Right forelimb (tissue), 1 donor: ENCODE data around the gene OXTR.
A peak's percentile ranks its signal among the peaks of the same experiment; 100 is the strongest.

ENCODE experiments used
- DNase-seq: peaks from one replicate; pipeline ENCODE4 v3.0.0-alpha.2; 2018

OXTR gene

DNA sequence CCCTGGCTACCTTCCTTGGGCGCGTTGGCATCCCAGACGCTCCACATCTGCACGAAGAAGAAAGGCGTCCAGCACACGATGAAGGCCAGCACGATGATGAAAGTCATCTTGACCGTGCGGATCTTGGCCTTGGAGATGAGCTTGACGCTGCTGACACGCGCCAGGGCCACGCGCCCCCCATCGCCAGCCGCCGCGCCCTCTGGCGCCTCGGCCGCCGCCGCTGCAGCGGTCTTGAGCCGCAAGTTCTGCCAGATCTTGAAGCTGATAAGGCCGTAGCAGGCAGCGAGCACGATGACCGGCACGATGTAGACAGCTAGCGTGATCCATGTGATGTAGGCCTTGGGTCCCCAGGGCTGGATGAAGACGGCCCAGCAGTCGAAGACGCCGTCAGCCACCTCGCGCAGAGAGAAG lies 2.2 kb downstream of the OXTR start:
- no peak for DNase-seq

DNA sequence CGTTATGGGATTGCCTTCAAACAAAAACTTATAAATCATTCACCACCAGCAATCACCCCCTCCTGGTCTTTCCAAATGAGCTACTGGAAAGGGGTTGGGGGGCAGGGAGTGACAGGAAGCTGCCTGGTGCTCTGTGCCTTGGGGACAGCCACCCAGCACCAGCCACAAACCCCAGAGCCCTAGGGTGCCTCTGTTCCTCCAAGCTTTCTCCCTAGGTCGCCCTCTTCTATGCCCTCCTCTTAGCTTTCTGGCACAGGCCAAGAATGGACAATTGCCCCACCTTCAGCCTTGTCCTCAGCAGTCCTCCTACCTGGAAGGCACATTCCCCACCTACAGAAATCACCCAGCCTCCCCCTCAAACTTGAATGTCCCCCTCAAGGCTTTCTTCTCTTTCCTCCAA lies 3.3 kb downstream of the OXTR start:
- DNase-seq = no peak

GRCh38 chr3:8765528-8765927 lies 3.9 kb downstream of the OXTR start:
- peak; percentile 38 for DNase-seq

DNA sequence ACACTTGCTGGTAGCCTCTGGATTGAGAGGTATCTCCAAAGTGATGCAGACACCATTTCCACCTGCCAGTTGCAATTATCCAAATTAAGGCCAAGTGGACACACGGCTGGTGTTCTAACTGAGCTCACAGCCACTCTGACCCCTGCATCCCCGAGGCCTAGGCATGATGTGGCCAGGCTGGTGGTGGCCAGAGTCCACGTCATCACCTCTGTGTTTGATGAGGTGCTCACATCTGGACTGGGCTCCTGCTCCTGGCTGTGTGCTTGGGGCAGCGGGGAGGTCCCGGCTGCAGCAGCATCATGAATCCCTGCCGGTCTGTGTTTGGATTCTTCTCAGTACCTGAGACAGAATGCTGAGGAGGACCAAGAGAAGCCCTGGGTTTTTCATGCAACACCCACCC lies 4.9 kb downstream of the OXTR start:
- peak; percentile 15 for DNase-seq

- DNase-seq = peak; percentile 31
These were observed 6.6 kb downstream of the OXTR start for GRCh38 chr3:8762607-8763377.

- DNase-seq = peak; percentile 11
These were observed 7.5 kb downstream of the OXTR start for GRCh38 chr3:8761866-8762265.

DNA sequence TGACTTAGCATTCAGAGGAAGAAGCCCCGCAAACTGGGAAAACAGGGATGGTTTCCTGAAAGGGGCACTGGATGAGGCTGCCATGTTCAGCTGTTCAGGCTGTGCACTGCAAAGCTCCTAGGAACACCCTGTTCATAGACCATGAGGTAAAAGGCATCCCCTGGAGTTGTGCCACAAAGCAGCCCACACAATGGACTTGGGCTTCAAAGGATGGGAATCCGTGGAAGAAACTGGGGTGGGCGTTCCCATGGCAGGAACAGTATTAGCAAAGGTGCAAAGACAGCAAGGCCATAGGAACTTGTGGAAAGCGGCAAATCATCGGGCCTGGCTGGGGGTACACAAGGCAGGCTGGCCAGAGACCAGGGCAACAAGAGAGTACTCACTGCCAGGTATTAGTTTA lies 8.9 kb downstream of the OXTR start:
- DNase-seq = peak; percentile 18

DNA sequence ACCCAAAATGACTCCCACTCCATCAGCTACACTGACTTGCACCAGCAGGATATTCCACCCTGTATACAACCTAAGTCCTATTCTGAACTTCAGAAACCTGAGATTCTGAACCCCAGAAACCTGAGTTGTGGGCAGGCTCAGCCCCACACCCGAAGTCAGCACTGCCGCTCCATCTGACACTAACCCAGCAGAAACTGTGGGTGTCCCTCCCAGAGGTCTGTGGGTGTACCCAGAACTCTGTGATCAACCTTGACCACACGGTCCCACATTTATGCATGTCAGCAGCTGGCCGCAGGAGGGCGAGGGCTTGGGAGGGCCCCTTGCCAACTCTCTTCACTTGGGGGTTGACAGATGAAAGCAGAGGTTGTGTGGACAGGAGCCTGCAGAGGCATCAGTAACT lies 9.3 kb downstream of the OXTR start:
- peak; percentile 38 for DNase-seq

DNA sequence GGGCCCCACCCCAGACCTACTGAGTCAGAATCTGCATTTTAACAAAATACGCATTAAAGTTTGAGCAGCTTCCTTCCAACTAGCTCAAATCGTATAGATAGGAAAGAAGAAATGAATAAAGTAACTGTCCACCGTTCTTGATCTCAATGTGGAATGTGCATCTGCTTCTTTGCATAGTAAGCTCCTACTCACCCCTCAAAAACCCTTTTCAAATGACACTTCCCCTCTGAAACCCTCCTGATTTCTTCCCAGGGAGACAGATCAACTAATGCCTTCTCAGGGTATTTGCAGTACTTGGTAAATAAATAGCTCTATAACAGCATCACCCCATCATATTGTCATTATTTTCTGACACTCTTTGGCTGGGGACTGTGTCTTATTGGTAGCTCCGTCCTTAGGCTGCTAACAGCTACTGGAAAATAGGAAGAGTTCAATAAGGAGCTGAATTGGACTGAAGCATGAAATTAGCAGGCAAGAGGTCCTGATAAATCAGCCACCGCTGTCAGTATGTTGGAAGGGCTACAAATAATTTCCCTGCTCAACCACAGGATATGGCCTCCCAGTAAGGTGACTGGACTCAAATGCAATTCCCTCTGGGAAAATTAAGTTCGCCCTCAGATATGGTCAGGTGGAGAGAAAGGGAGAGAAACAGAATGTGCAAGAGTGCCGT lies 10.2 kb downstream of the OXTR start:
- DNase-seq = peak; percentile 15

DNA sequence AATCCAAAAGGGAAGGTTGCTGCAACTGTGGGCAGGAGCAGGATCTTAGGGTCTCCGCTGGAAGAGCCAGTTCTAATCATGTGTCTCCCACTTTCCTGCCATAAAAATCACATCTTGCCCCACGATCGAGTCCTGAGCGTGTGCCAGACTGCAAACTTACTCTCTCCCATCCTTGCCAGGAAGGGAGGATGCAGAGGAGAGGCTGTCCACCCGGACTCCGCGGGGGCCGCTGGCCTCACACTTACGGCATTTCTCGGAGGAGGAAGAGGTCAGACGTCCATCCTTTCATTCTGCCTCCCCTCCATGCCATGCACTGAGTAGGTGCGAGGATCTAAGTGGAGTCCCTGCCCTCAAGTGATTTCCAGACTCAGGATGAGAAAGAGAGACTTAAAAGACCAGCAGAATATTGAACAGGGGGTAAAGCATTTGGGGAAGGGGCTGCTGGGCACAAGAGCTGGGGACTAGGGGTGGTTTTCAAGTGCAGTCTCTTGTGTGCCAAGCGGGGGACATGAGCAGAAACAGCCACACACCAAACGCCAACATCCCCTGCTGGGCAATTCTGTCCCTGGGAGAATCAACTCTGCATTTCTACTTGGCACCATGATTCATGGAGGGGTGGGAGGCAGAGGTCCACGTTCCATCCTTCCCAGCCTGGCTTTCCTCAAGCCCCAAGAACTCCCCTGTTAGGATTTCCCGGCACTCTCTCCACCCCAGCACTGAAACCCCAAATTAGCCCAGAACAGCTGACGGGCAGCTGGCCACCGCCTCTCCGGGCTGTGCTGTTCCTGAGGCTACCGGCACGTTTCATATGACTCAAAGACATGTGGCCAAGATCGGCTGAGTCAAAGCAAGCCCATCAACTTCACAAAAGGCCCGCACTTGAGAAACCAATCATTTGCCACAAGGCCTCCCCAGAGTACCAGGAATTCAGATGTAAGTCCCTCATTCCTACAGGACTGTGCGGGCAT lies 11.6 kb downstream of the OXTR start:
- peak; percentile 68 for DNase-seq

- peak; percentile 34 for DNase-seq
These were observed 12.7 kb downstream of the OXTR start for GRCh38 chr3:8756671-8757070.

GRCh38 chr3:8755564-8756237 lies 13.7 kb downstream of the OXTR start:
- peak; percentile 5 for DNase-seq

DNA sequence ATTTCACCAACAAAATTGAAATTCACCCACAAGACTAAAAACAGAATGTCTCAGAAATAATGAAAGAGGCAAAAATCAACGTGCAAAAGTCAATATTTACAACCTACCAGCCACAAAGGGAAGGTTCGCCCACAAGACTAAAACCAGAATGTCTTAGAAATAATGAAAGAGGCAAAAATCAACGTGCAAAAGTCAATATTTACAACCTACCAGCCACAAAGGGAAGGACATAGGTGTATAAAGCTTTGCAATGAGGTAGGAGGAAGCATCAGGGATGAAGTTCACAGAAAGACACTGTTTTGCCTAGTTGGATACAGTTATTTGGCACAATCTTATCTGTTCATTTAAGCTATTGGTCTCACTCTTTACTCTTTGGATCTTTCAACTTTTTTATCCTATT lies 14.3 kb downstream of the OXTR start:
- no peak for DNase-seq

DNA sequence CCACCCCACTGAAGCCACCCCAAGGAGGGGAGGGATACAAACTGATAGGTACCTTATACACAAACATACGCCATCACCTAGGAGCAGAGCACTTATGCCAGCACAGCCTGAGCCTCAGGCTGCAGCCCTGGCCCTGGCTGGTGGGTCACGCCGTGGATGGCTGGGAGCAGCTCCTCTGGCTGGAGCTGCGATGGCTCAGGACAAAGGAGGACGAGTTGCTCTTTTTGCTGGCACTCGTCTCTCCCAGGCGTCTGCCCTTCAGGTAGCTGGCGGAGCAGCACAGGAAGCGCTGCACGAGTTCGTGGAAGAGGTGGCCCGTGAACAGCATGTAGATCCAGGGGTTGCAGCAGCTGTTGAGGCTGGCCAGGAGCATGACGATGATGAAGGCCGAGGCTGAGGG lies 16.6 kb downstream of the OXTR start:
- no peak for DNase-seq

- DNase-seq = no peak
These were observed 20.1 kb downstream of the OXTR start for GRCh38 chr3:8749316-8749715.

- no peak for DNase-seq
These were observed 22.6 kb downstream of the OXTR start for GRCh38 chr3:8746780-8747345.

DNA sequence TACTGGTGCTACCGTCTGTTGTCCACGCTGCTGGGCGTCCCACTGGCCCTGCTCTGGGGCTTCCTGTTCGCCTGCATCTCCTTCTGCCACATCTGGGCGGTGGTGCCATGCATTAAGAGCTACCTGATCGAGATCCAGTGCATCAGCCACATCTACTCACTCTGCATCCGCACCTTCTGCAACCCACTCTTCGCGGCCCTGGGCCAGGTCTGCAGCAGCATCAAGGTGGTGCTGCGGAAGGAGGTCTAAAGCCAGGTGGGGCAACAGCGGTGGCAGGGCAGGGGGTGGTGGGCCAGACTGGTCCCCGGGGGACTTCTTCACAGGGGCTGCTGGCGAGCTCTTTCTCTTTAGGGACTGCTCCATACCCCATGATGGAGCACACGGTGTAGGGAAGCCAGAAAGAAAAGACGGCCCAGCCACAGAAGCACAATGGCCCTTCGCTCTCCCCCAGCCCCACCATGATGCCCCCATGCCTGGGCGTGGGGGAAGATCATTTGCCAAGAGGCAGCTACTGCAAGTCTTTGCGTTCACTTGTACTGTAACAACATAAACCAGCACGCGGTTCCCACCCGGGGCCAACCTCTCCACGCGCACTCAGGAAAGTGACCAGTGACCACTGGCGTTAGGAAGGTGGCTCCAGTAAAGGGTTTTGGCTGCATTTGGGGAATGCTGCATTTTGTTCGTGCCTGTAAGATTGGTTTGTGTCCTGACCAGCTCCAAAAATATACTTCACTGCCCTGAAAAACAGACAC lies 23.6 kb downstream of the OXTR start:
- DNase-seq = no peak

DNA sequence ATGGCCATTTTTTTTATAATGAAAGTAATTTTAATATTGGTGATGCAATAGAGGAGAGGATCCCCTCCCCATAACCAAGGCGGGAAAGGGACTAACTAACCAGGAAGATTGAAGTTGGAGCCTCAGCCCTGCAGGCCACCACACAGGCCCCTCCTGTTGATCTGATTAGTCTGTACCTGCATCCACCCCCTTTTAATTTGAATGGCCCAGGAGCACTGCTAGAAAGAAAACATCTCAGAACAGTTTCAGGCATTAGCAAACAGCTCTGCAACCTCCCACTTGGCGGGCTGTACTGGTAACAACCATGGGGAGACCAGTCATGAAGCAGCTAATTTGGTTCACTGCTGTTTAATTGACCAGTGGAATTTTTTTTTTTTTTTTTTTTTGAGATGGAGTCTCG lies 25.5 kb downstream of the OXTR start:
- no peak for DNase-seq

DNA sequence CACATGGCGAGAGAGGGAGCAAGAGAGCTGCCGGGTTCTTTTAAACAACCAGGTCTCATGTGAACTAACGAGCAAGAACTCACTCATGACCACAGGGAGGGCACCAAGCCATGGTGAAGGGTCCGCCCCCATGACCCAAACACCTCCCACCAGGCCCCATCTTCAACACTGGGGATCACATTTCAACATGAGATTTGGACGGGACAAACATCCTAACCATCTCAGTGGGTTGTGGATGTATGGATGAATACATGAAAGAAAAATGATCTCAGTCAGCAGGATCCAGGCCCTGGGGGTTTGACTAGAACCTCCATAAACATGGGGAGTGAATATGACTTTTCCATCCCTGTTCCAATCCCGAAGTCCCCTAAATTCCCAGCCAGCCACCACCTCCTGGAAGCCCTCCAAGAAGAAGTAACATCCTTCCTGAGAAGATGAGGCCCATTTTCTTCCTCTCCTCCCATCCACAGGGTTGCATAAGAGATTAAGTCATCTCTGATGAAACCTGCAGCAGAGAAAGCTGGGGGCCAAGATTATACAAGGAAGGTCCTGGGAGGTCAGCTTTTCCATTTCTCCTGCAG lies 26.3 kb downstream of the OXTR start:
- DNase-seq = no peak

- no peak for DNase-seq
These were observed 27.7 kb downstream of the OXTR start for GRCh38 chr3:8741581-8742261.
